Esophagus (tissue), 2 donors: ENCODE measurements around the gene SLC35D2. TPM values are rescaled to one million over a fixed set of nuclear protein-coding genes. Genes with fewer than 3 reads are reported as not detected.

Experiments
- H3K27ac ChIP-seq, 2 donors: one replicate each; pipeline ENCODE4 v1.5.1; 2013; ENCODE audit warnings: low read depth in 2 of 2, mild to moderate bottlenecking in 2 of 2, inconsistent platforms in 1 of 2, low read length in 1 of 2, moderate library complexity in 1 of 2
- H3K27me3 ChIP-seq, 2 donors: one replicate each; pipeline ENCODE4 v1.6.1; 2013; ENCODE audit warnings: low read length in 2 of 2, control low read depth in 1 of 2, mild to moderate bottlenecking in 1 of 2; ENCODE audit not compliant: insufficient read depth in 2 of 2, control insufficient read depth in 1 of 2
- H3K36me3 ChIP-seq, 2 donors: one replicate each; pipeline ENCODE4 v1.6.1; 2013; ENCODE audit warnings: low read length in 1 of 2; ENCODE audit not compliant: control insufficient read depth in 2 of 2, insufficient read depth in 2 of 2
- H3K4me1 ChIP-seq, 2 donors: one replicate each; pipeline ENCODE4 v1.6.1; 2013; ENCODE audit warnings: low read length in 1 of 2; ENCODE audit not compliant: control insufficient read depth in 2 of 2, insufficient read depth in 2 of 2
- H3K4me3 ChIP-seq, 2 donors: one replicate each; pipeline ENCODE4 v1.5.1; 2013; ENCODE audit warnings: low read length in 2 of 2, mild to moderate bottlenecking in 2 of 2, low read depth in 1 of 2, moderate library complexity in 1 of 2
- H3K9me3 ChIP-seq, 2 donors: one replicate each; pipeline ENCODE4 v1.6.1; 2013; ENCODE audit warnings: mild to moderate bottlenecking in 2 of 2, low read depth in 1 of 2, low read length in 1 of 2, moderate library complexity in 1 of 2; ENCODE audit not compliant: control insufficient read depth in 2 of 2, insufficient read depth in 1 of 2
- WGBS, 2 donors: extraction: QIAGEN DNeasy Blood & Tissue Kit; methylation state at CpG; one replicate each; pipeline ENCODE4 v1.1.7; 2013; 5-methylcytosine and 5-hydroxymethylcytosine counted together
- polyA plus RNA-seq, 2 donors: library from polyadenylated mRNA; stranded (reverse); fragments of 200-250 nt; gene quantifications; one replicate each; pipeline ENCODE4 v1.2.3, GENCODE V29; 2013
- donor health status: healthy with polysubstance abuse.
- donor health status: Bipolar disorder and iron deficiency.

Gene SLC35D2
- polyA plus RNA-seq, 2 donors = 8.1 to 10.3 TPM

DNA sequence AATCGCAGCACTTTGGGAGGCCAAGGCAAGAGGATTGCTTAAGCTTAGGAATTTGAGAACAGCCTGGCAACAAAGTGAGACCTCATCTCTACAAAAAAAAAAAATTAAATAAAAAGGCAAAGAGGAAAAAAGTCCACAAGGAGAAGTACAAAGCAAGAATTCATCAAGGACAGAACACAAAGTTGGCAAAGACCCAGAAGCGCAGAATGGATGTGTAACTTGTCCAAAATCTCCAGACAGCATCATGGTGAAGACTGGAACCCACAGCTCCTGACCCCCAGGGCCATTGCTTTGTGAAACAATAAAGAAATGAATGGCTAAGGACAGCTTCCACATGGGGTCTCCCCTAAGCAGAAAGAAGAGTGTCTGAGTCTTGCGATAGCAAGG, 89.4 kb downstream of the SLC35D2 start:
- no peak overlapping the region for H3K4me3 ChIP-seq
- H3K36me3 ChIP-seq = no peaks in the 10 kb centered on the region
- no peaks in the 10 kb centered on the region for H3K4me1 ChIP-seq
- no peaks in the 10 kb centered on the region for H3K9me3 ChIP-seq
- H3K27me3 ChIP-seq = no peaks in the 10 kb centered on the region
- H3K27ac ChIP-seq = no peak overlapping the region
- 88 to 89% methylated on average over 3 of the region's 3 CpGs for WGBS, 2 donors

DNA sequence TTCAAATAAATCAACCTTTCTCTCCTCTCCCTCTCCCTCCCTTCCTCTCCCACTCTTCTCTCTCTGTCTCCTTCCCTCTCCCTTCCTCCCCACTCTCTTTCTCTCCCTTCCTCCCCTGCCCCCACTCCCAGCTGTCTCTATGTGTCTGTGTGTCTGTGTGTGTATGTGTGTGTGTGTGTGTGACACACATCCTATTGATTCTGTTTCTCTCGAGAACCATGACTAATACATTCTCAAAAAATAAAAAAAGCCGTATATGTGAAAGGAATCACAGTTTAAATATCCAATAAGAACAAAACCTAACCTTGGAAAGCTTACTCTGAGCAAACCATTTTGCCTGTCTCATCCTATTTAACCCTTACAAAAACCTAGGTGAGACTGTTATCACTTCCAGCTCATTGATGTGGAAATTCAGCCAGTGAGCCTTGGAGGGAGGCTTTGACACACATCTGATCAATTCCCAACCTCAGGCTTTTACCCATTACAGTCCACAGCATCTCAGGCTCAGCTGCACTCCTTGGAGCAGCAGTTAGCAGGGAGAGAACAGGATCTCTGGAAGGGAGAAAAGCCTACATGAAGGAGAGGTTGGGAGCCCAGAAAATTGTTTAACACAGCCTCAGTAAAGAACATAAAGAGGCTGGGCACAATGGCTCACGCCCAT, 89.9 kb downstream of the SLC35D2 start:
- H3K9me3 ChIP-seq = no peaks in the 10 kb centered on the region
- no peaks in the 10 kb centered on the region for H3K4me1 ChIP-seq
- H3K36me3 ChIP-seq = no peaks in the 10 kb centered on the region
- no peak overlapping the region for H3K27ac ChIP-seq
- no peaks in the 10 kb centered on the region for H3K27me3 ChIP-seq
- no peak overlapping the region for H3K4me3 ChIP-seq
- 49 to 63% methylated on average over 3 of the region's 3 CpGs for WGBS, 2 donors

- Histone ChIP-seq H3K4me3 (no peak overlapping the region), H3K27me3 (no peaks in the 10 kb centered on the region), H3K27ac (no peak overlapping the region), H3K9me3 (no peaks in the 10 kb centered on the region), H3K36me3 (no peaks in the 10 kb centered on the region), H3K4me1 (no peaks in the 10 kb centered on the region)
- WGBS, 2 donors = 94 to 100% methylated on average over 2 of the region's 2 CpGs
Observed at GRCh38 chr9:96289392-96289791, 94.1 kb downstream of the SLC35D2 start.

- Histone ChIP-seq H3K9me3 (no peaks in the 10 kb centered on the region), H3K4me3 (no peak overlapping the region), H3K36me3 (no peaks in the 10 kb centered on the region), H3K4me1 (no peaks in the 10 kb centered on the region), H3K27ac (no peak overlapping the region), H3K27me3 (no peaks in the 10 kb centered on the region)
- WGBS, 2 donors = 58 to 66% methylated on average over 6 of the region's 6 CpGs
Observed at GRCh38 chr9:96281641-96282040, 101.9 kb downstream of the SLC35D2 start.

GRCh38 chr9:96279932-96280331, 103.6 kb downstream of the SLC35D2 start:
- H3K9me3 ChIP-seq = no peaks in the 10 kb centered on the region
- H3K36me3 ChIP-seq = no peaks in the 10 kb centered on the region
- H3K4me3 ChIP-seq = no peak overlapping the region
- WGBS, 2 donors = 72 to 75% methylated on average over 8 of the region's 8 CpGs
- no peaks in the 10 kb centered on the region for H3K27me3 ChIP-seq
- H3K27ac ChIP-seq = no peak overlapping the region
- no peaks in the 10 kb centered on the region for H3K4me1 ChIP-seq

GRCh38 chr9:96274939-96275338, 108.6 kb downstream of the SLC35D2 start:
- Histone ChIP-seq H3K36me3 (no peaks in the 10 kb centered on the region), H3K4me1 (no peaks in the 10 kb centered on the region), H3K4me3 (no peak overlapping the region), H3K27ac (no peak overlapping the region), H3K27me3 (no peaks in the 10 kb centered on the region), H3K9me3 (peaks cover 4 to 8% of the 10 kb centered on the region in 2 donors)
- WGBS, 2 donors = 75 to 79% methylated on average over 2 of the region's 2 CpGs

Other genes with a start within 250 kb of the SLC35D2 start
- under 1 TPM; 0.58 to 0.90 TPM for gene HSD17B3, start 81.5 kb downstream of the SLC35D2 start, polyA plus RNA-seq
- 1 to 10 TPM; 1.6 to 2.5 TPM for gene ZNF367, start 34.7 kb upstream of the SLC35D2 start, polyA plus RNA-seq
- 1 to 10 TPM; 3.1 to 3.2 TPM for gene HABP4, start 66.5 kb upstream of the SLC35D2 start, polyA plus RNA-seq
- 1 to 10 TPM; 1.8 to 2.1 TPM for gene CDC14B, start 236.1 kb upstream of the SLC35D2 start, polyA plus RNA-seq